ENCODE results near the gene CLDN1.
A peak's percentile ranks its signal among the peaks of the same experiment; 100 is the strongest.

The CLDN1 gene

GRCh38 chr3:190326930-190327329, 4.7 kb upstream of the CLDN1 start (continued):
- no peak for TF ChIP-seq ZFP3 (CRISPR knock-in tag; IDR thresholded peaks at IDR 0.05)

DNA sequence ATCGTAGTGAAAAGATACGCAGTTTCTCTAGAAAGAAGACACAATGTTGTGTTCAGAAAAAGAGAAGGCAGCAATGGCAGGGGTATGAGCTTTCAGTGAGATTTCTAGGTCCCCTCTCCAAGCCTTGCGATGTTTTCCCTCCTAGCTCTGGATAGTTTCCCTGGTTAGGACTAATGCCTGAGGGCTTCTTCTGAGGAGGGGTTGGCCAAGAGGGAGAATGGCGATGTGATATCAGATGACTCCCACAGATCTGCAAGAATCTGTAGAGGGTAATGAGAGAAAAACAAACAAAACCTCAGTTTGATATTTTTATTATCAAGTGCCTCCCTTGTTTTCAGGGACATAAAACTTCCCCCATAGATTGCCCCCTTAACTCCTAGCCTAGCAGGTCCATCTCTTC, 4.1 kb upstream of the CLDN1 start:
- no peak for ATAC-seq
- TF ChIP-seq TOX (CRISPR knock-in tag; IDR thresholded peaks at IDR 0.05; ENCODE audit: borderline replicate concordance) (no peak), ARNTL (CRISPR knock-in tag; IDR thresholded peaks at IDR 0.05; ENCODE audit: borderline replicate concordance, low read depth) (no peak), ZFP30 (CRISPR knock-in tag; IDR thresholded peaks at IDR 0.05) (no peak), ZFP3 (CRISPR knock-in tag; IDR thresholded peaks at IDR 0.05) (no peak), BACH2 (CRISPR knock-in tag; IDR thresholded peaks at IDR 0.05; ENCODE audit: borderline replicate concordance) (no peak)

GRCh38 chr3:190325923-190326322, 3.7 kb upstream of the CLDN1 start:
- no peak for TF ChIP-seq ZFP3 (CRISPR knock-in tag; IDR thresholded peaks at IDR 0.05)
- no peak for TF ChIP-seq ZC3H10 (CRISPR knock-in tag; IDR thresholded peaks at IDR 0.05)
- TF ChIP-seq PATZ1 (CRISPR knock-in tag; IDR thresholded peaks at IDR 0.05; ENCODE audit: borderline replicate concordance), result no peak
- no peak for TF ChIP-seq TCF4 (CRISPR knock-in tag; IDR thresholded peaks at IDR 0.05; ENCODE audit: borderline replicate concordance)
- TF ChIP-seq ISL1 (CRISPR knock-in tag; IDR thresholded peaks at IDR 0.05), result no peak
- no peak for TF ChIP-seq SNAI2 (CRISPR knock-in tag; IDR thresholded peaks at IDR 0.05)
- TF ChIP-seq OSR1 (CRISPR knock-in tag; IDR thresholded peaks at IDR 0.05), result no peak
- TF ChIP-seq ARNTL (CRISPR knock-in tag; IDR thresholded peaks at IDR 0.05; ENCODE audit: borderline replicate concordance, low read depth), result no peak
- no peak for TF ChIP-seq POU6F1 (CRISPR knock-in tag; IDR thresholded peaks at IDR 0.05; ENCODE audit: borderline replicate concordance, low read depth)
- no peak for TF ChIP-seq ESRRG (CRISPR knock-in tag; IDR thresholded peaks at IDR 0.05)
- TF ChIP-seq BACH2 (CRISPR knock-in tag; IDR thresholded peaks at IDR 0.05; ENCODE audit: borderline replicate concordance), result no peak
- TF ChIP-seq RARB (CRISPR knock-in tag; IDR thresholded peaks at IDR 0.05), result no peak
- no peak for TF ChIP-seq ZNF565 (CRISPR knock-in tag; conservative IDR thresholded peaks at IDR 0.05; ENCODE audit: low read depth)
- ATAC-seq, result no peak

DNA sequence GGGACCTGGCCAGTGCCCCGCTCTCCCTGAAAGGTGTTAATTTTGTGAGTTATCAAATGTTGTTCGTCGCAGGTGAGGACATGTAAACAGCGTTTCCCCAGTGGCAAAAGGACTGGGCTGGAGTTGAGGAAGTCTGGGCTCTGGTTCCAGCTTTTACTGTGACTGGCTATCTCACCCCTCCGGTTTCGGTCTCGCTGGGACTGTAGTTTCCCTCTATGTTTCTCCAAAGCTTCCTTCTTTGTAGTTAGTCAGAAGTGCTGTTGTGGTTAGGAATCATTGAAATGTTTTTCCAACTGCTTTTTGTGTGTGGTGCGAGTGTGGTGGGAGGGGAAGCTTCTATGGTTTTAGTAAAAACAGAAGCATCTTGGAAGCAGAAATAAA, 990 bp upstream of the CLDN1 start:
- ATAC-seq, result no peak
- no peak for TF ChIP-seq ZFP30 (CRISPR knock-in tag; IDR thresholded peaks at IDR 0.05)

DNA sequence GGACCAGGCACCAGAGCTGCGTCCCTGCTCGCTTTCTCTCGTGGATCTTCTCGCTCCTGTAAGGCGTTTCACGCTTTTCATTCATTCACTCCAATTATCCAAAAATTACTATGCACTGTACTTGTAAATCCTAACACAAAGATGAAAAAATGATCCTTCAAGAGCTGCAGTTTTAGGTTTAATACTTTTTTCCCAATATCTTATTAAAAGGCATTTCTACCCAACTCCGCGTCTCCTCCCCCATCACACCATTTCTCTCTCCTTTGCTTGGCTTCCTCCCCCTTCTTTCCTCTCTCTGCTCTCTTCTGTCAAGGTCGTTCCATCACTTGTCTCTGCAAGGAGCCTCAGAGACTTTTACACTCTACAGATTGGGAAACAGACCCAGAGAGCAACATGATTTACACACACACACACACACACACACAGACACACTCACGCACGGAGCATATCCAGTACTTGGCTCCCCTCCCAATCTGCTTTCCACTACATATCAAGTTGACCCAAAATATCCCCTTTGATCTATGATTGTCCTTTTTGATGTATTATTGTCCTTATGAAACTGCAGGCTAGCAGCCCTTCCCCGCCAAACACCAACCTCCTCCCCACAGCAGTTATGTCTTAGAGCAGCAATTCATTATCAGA, 479 bp upstream of the CLDN1 start:
- ATAC-seq, result peak; percentile 18; the same call in 2 of the 3 replicates
- TF ChIP-seq CSDC2 (CRISPR knock-in tag; IDR thresholded peaks at IDR 0.05), result no peak
- no peak for TF ChIP-seq TOX (CRISPR knock-in tag; IDR thresholded peaks at IDR 0.05; ENCODE audit: borderline replicate concordance)
- no peak for TF ChIP-seq ZNF565 (CRISPR knock-in tag; conservative IDR thresholded peaks at IDR 0.05; ENCODE audit: low read depth)
- TF ChIP-seq ESRRG (CRISPR knock-in tag; IDR thresholded peaks at IDR 0.05), result no peak
- no peak for TF ChIP-seq TCF4 (CRISPR knock-in tag; IDR thresholded peaks at IDR 0.05; ENCODE audit: borderline replicate concordance)
- no peak for TF ChIP-seq ISL1 (CRISPR knock-in tag; IDR thresholded peaks at IDR 0.05)

DNA sequence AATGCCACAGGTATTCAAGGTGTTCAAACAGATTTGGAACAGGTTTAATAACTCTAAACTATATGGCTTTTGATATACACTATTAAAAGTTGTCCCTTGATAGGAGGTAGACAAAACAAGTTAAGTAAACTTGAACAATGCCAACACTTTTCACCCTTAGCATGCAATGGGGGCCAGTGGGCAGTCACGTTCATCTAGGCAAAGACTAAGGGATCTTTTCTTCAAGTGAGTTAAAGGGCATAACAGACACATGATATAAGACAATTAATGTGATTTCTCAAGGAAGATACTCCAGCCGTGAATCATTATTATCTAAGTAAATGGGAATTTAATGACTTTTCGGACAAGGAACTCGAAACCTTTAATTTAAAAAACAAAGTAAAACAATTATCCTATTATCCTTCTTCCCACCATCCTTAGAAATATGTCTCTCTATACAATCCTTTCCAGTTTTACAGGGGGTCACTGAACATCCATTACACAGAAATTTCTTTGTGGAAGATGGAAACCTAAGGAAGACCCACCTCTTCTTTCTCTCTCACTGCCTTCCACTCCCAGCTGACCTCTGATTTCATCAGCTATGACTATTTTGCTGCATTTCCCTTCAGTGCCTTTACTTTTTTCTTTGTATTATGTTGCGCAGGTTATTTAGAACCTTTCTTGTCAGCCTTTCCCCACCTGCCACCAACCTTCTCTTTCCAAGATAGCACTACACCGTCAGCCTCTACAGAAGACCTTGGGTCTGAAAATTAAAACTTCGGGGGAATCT, 1.5 kb downstream of the CLDN1 start:
- ATAC-seq, result no peak
- TF ChIP-seq, protein P1, sequence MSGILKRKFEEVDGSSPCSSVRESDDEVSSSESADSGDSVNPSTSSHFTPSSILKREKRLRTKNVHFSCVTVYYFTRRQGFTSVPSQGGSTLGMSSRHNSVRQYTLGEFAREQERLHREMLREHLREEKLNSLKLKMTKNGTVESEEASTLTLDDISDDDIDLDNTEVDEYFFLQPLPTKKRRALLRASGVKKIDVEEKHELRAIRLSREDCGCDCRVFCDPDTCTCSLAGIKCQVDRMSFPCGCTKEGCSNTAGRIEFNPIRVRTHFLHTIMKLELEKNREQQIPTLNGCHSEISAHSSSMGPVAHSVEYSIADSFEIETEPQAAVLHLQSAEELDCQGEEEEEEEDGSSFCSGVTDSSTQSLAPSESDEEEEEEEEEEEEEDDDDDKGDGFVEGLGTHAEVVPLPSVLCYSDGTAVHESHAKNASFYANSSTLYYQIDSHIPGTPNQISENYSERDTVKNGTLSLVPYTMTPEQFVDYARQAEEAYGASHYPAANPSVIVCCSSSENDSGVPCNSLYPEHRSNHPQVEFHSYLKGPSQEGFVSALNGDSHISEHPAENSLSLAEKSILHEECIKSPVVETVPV (CRISPR knock-in tag; IDR thresholded peaks at IDR 0.05), result no peak
- no peak for TF ChIP-seq GLIS3 (CRISPR knock-in tag; IDR thresholded peaks at IDR 0.05)
- no peak for TF ChIP-seq RARB (CRISPR knock-in tag; IDR thresholded peaks at IDR 0.05)
- no peak for TF ChIP-seq ARNTL (CRISPR knock-in tag; IDR thresholded peaks at IDR 0.05; ENCODE audit: borderline replicate concordance, low read depth)
- no peak for TF ChIP-seq PPARA (CRISPR knock-in tag; IDR thresholded peaks at IDR 0.05; ENCODE audit: borderline replicate concordance)
- TF ChIP-seq ISL1 (CRISPR knock-in tag; IDR thresholded peaks at IDR 0.05), result no peak
- TF ChIP-seq CSDC2 (CRISPR knock-in tag; IDR thresholded peaks at IDR 0.05), result no peak
- TF ChIP-seq SNAI2 (CRISPR knock-in tag; IDR thresholded peaks at IDR 0.05), result no peak
- TF ChIP-seq TSHZ2 (CRISPR knock-in tag; IDR thresholded peaks at IDR 0.05), result no peak
- TF ChIP-seq POU6F1 (CRISPR knock-in tag; IDR thresholded peaks at IDR 0.05; ENCODE audit: borderline replicate concordance, low read depth), result no peak
- no peak for TF ChIP-seq TCF4 (CRISPR knock-in tag; IDR thresholded peaks at IDR 0.05; ENCODE audit: borderline replicate concordance)
- TF ChIP-seq ZNF565 (CRISPR knock-in tag; conservative IDR thresholded peaks at IDR 0.05; ENCODE audit: low read depth), result no peak
- TF ChIP-seq TOX (CRISPR knock-in tag; IDR thresholded peaks at IDR 0.05; ENCODE audit: borderline replicate concordance), result no peak
- TF ChIP-seq ESRRG (CRISPR knock-in tag; IDR thresholded peaks at IDR 0.05), result no peak
